GM19023 (cell line): ENCODE data around the gene BANP.
"Not testable (repeated sequence)": the region's sequence is repeated elsewhere in the genome, so short reads cannot be mapped to it uniquely, and the experiment has no call there.

Source experiments
- ATAC-seq: cut with Tn5 transposase; IDR thresholded peaks from one replicate; pipeline ENCODE4 v1.9.1; 2021; ENCODE audit warnings: mild to moderate bottlenecking, moderate library complexity; ENCODE audit not compliant: unreplicated experiment

BANP gene

GRCh38 chr16:88013091-88013609 lies 61.9 kb downstream of the BANP start:
- ATAC-seq = no peak

- no peak for ATAC-seq
These were observed 62.6 kb downstream of the BANP start for GRCh38 chr16:88013766-88014251.

- ATAC-seq = no peak
These were observed 63.1 kb downstream of the BANP start for GRCh38 chr16:88014252-88014781.

- no peak for ATAC-seq
These were observed 63.9 kb downstream of the BANP start for GRCh38 chr16:88014954-88015805.

- no peak for ATAC-seq
These were observed 64.5 kb downstream of the BANP start for GRCh38 chr16:88015806-88016140.

- not testable (repeated sequence) for ATAC-seq
These were observed 65.2 kb downstream of the BANP start for GRCh38 chr16:88016386-88016785.

- no peak for ATAC-seq
These were observed 65.7 kb downstream of the BANP start for GRCh38 chr16:88016964-88017363.

GRCh38 chr16:88017587-88018101 lies 66.4 kb downstream of the BANP start:
- no peak for ATAC-seq

- not testable (repeated sequence) for ATAC-seq
These were observed 67.1 kb downstream of the BANP start for GRCh38 chr16:88018382-88018781.

GRCh38 chr16:88019041-88019820 lies 68.0 kb downstream of the BANP start:
- ATAC-seq = not testable (repeated sequence)

- no peak for ATAC-seq
These were observed 68.7 kb downstream of the BANP start for GRCh38 chr16:88019821-88020515.

- no peak for ATAC-seq
These were observed 69.3 kb downstream of the BANP start for GRCh38 chr16:88020516-88020885.

GRCh38 chr16:88021041-88021970 lies 70.1 kb downstream of the BANP start:
- not testable (repeated sequence) for ATAC-seq

GRCh38 chr16:88022076-88023042 lies 71.1 kb downstream of the BANP start:
- ATAC-seq = no peak

- ATAC-seq = no peak
These were observed 72.1 kb downstream of the BANP start for GRCh38 chr16:88023366-88023765.

GRCh38 chr16:88023786-88024185 lies 72.6 kb downstream of the BANP start:
- ATAC-seq = no peak

- ATAC-seq = not testable (repeated sequence)
These were observed 73.4 kb downstream of the BANP start for GRCh38 chr16:88024491-88025085.

GRCh38 chr16:88025086-88025492 lies 73.9 kb downstream of the BANP start:
- ATAC-seq = not testable (repeated sequence)
